Measurements from ENCODE around the gene NOM1.

DNA sequence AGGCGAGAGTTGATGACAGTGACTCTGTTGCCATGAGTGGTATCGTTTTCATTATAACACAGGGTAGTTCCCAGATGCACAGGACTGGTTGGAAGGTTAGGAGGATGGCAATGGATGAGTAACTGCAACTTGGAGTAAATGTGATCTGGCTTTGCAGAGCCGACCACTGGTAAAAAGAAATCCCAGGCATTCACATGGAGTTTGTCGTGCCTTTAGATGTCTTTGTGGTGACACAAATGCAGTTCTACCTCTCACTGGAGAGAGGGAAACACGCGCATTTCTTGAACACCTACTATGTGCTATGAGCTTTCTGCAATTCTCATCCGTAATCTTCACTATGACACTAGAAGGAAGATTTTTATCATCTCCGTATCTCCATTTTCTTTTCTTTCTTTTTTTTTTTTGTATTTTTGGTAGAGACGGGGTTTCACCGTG lies 62.6 kb downstream of the NOM1 start:
- TF ChIP-seq, protein P1, sequence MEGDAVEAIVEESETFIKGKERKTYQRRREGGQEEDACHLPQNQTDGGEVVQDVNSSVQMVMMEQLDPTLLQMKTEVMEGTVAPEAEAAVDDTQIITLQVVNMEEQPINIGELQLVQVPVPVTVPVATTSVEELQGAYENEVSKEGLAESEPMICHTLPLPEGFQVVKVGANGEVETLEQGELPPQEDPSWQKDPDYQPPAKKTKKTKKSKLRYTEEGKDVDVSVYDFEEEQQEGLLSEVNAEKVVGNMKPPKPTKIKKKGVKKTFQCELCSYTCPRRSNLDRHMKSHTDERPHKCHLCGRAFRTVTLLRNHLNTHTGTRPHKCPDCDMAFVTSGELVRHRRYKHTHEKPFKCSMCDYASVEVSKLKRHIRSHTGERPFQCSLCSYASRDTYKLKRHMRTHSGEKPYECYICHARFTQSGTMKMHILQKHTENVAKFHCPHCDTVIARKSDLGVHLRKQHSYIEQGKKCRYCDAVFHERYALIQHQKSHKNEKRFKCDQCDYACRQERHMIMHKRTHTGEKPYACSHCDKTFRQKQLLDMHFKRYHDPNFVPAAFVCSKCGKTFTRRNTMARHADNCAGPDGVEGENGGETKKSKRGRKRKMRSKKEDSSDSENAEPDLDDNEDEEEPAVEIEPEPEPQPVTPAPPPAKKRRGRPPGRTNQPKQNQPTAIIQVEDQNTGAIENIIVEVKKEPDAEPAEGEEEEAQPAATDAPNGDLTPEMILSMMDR (conservative IDR thresholded peaks at IDR 0.05; ENCODE audit: low read depth in 2 of 2): no peak
- TF ChIP-seq, protein P2, sequence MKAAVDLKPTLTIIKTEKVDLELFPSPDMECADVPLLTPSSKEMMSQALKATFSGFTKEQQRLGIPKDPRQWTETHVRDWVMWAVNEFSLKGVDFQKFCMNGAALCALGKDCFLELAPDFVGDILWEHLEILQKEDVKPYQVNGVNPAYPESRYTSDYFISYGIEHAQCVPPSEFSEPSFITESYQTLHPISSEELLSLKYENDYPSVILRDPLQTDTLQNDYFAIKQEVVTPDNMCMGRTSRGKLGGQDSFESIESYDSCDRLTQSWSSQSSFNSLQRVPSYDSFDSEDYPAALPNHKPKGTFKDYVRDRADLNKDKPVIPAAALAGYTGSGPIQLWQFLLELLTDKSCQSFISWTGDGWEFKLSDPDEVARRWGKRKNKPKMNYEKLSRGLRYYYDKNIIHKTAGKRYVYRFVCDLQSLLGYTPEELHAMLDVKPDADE (IDR thresholded peaks at IDR 0.05): no peak
- TF ChIP-seq, protein P3, sequence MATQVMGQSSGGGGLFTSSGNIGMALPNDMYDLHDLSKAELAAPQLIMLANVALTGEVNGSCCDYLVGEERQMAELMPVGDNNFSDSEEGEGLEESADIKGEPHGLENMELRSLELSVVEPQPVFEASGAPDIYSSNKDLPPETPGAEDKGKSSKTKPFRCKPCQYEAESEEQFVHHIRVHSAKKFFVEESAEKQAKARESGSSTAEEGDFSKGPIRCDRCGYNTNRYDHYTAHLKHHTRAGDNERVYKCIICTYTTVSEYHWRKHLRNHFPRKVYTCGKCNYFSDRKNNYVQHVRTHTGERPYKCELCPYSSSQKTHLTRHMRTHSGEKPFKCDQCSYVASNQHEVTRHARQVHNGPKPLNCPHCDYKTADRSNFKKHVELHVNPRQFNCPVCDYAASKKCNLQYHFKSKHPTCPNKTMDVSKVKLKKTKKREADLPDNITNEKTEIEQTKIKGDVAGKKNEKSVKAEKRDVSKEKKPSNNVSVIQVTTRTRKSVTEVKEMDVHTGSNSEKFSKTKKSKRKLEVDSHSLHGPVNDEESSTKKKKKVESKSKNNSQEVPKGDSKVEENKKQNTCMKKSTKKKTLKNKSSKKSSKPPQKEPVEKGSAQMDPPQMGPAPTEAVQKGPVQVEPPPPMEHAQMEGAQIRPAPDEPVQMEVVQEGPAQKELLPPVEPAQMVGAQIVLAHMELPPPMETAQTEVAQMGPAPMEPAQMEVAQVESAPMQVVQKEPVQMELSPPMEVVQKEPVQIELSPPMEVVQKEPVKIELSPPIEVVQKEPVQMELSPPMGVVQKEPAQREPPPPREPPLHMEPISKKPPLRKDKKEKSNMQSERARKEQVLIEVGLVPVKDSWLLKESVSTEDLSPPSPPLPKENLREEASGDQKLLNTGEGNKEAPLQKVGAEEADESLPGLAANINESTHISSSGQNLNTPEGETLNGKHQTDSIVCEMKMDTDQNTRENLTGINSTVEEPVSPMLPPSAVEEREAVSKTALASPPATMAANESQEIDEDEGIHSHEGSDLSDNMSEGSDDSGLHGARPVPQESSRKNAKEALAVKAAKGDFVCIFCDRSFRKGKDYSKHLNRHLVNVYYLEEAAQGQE (IDR thresholded peaks at IDR 0.05; ENCODE audit: unreplicated experiment): no peak
- TF ChIP-seq EZH2 (IDR thresholded peaks at IDR 0.05; ENCODE audit: low read depth, unreplicated experiment): peak; percentile 34

All from GM23338 (cell line).